Activated CD8-positive, alpha-beta memory T cell treated with anti-CD3 and anti-CD28 coated beads, Interleukin-2, amount 50 U/mL, for 24 hours (primary cell): ENCODE data around the gene SLC22A7.
"Not testable (repeated sequence)": the region's sequence is repeated elsewhere in the genome, so short reads cannot be mapped to it uniquely, and the experiment has no call there.

Source experiments
- DNase-seq: peaks from one replicate; pipeline ENCODE4 v3.0.0-alpha.2; 2020; ENCODE audit errors: extremely low read depth

The SLC22A7 gene

DNA sequence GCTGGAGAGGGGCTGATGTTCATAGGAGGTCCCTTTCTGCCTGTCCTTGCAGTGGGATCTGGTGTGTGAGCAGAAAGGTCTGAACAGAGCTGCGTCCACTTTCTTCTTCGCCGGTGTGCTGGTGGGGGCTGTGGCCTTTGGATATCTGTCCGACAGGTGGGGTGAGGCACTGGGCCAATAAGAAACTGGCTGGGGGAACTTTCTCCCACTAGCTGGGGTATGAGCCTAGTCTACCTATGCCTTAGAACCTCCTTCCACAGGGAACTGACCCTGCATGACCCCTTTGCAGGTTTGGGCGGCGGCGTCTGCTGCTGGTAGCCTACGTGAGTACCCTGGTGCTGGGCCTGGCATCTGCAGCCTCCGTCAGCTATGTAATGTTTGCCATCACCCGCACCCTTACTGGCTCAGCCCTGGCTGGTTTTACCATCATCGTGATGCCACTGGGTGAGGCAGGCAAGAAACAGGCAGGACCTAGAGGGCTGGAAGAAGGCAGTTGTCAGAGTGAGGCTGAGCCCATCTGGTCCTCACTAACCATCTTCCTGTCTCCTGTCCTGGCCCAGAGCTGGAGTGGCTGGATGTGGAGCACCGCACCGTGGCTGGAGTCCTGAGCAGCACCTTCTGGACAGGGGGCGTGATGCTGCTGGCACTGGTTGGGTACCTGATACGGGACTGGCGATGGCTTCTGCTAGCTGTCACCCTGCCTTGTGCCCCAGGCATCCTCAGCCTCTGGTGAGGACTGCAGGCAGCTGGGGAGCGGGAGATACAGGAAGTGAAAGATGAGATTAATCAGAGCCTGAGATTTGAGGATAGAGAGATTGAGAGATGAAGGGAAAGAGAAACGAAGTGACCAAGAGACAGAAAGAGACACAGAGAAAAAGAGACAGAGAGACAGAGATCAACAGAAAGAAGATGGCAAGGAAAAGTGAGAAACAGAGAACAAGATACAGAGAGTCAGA lies 1.6 kb downstream of the SLC22A7 start:
- DNase-seq, result no peak

- DNase-seq, result no peak
Measured at GRCh38 chr6:43301081-43301870, 3.2 kb downstream of the SLC22A7 start.

- DNase-seq, result no peak
Measured at GRCh38 chr6:43302126-43302525, 4.1 kb downstream of the SLC22A7 start.

GRCh38 chr6:43303006-43303405 lies 4.9 kb downstream of the SLC22A7 start:
- not testable (repeated sequence) for DNase-seq

- DNase-seq, result no peak
Measured at GRCh38 chr6:43303751-43304331, 5.8 kb downstream of the SLC22A7 start.

DNA sequence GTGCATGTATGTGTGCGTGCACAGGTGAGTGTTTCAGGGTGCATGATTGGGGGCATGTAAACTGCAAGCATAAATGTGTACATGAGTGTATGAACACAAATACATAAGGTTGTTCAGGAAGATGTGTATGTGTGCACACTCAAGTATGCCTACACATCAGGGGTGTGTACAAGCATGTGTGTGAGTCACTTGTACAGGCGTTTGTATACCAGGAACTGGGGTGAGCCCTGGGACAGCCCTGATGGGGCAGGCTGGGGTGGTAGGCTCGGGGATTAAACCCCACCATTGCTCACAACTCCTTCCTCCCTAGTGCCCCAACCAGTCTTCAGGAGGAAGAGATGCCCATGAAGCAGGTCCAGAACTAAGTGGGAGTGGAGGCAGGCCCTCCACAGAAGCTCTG lies 6.3 kb downstream of the SLC22A7 start:
- no peak for DNase-seq

- DNase-seq, result no peak
Measured at GRCh38 chr6:43304882-43305281, 6.8 kb downstream of the SLC22A7 start.

- no peak for DNase-seq
Measured at GRCh38 chr6:43306086-43306485, 8.0 kb downstream of the SLC22A7 start.

GRCh38 chr6:43307451-43308100 lies 9.5 kb downstream of the SLC22A7 start:
- DNase-seq, result no peak

DNA sequence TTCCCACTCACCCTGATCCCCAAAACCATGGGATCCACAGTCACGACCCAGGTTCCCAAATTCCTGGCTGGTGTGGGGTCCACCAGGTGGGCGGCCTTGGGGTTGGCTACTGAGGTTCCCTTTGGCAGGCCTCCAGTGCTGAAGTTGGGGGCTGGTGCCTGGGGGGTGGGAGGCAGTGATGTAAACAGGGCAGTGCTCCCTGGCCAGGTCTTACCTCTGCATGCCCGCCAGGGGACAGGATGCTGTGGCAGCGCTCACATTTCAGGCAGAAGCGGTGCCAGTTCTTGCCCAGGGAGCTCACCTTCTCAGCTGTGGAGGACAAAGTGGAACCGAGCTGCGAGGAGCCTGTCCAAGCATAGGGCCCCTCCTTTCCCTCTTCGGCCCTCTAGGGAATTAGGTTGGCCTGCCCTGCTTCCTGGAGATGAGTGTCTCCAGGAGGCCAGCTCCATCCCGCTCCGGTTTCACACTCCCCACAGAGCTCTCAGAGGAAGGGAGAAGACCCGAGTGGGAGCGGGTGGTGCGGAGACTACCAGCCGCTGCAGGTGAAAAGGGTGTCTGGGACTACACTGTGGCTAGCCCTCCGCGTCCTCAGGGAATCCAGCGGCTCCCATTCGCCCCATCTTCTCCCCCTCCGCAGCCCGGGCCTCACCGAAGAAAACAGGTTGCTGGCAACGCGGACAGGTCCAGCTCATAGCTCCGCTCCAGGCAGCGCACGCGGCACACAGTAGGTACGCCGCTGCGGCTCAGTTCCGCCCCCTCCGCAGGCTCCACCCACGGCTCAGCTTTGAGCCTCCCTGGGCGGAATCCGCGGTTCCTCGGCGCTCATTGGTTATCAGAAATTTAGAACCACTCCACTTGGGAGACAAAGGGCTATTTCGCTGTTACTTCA lies 10.3 kb downstream of the SLC22A7 start, which contains the start of gene CRIP3:
TSS of gene CRIP3 (minus strand) at position 726 of the 889 bp plus-strand sequence. CDS start at position 692, 34 bp downstream.
- DNase-seq, result no peak

DNA sequence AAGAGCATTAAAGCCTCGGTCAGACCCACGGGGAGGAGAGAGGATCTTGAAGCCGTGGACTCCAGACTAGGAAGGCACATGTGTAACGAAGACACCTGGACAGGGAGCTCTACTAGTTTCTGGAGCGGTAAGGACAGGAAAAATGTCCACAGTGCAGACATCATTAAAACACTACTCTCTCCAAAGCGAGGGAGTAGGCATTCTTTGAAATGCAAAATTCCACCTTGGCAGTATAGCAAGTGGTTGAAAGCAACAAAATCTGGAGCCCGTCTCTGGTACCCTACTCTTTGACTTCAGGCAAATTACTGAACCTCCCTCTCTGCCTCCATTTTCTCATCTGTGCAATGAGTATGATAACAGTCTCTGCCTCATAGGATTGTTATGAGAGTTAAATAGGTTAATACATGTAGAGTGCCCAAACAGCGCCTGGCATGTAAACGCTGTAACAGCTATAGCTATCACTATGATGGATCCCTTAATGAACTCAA lies 11.0 kb downstream of the SLC22A7 start:
- DNase-seq, result no peak

DNA sequence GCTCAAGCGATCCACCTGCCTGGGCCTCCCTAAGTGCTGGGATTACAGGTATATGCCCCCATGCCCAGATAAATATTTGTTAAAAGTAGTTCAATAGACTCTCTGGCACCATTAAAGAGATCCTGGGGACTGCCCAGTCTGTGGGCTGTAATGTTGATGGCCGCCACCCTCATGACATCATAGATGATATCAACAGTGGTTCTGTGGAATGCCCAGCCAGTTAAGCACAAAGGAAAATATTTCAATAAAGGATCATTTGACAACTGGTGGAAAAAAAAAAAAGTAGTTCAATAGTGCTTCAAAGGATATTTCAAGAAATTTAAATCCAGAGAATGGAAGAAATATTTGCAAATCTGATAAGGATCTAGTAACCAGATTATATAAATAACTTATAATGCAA lies 12.1 kb downstream of the SLC22A7 start:
- DNase-seq, result no peak

- no peak for DNase-seq
Measured at GRCh38 chr6:43310624-43311023, 12.6 kb downstream of the SLC22A7 start.

GRCh38 chr6:43311666-43312065 lies 13.6 kb downstream of the SLC22A7 start:
- DNase-seq, result no peak

DNA sequence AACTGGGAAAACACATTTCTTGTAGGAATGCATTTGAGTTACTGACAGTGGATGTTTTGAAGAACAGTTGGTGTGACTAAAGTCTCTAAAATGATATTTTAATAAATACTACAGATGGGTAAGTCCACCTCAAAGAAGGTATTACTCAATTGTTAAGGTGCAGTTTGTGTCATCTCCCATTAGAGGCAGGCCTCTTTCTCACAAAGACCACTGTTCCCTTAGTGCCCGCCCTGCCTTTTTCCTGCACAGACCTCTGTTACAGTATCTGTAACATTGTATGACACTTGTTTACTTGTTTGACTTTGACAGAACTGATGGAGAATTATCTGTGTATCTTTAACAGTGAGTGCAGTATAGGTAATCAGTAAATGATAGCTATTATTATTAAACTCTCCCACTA lies 15.8 kb downstream of the SLC22A7 start:
- no peak for DNase-seq

DNA sequence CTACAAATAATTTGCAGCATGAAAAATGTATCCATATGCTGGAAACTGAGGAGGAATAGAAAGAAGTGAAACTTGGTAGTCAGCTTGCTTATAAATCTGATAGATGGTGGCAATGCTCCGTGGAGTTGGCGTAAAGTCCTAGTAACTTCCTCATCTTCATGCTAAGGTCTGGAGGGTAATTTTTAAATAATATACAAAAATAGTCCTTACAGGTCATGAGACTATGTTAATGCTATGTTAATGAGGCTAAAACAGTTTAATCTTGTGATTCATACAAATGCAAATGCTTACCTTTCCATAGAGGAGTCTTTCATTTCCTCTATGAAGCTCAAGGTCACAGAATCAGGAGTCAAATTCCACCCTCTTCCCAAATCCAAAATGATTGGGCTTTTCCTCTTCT lies 20.0 kb downstream of the SLC22A7 start:
- no peak for DNase-seq

- no peak for DNase-seq
Measured at GRCh38 chr6:43325876-43326275, 27.8 kb downstream of the SLC22A7 start.

- no peak for DNase-seq
Measured at GRCh38 chr6:43328528-43328927, 30.5 kb downstream of the SLC22A7 start.

DNA sequence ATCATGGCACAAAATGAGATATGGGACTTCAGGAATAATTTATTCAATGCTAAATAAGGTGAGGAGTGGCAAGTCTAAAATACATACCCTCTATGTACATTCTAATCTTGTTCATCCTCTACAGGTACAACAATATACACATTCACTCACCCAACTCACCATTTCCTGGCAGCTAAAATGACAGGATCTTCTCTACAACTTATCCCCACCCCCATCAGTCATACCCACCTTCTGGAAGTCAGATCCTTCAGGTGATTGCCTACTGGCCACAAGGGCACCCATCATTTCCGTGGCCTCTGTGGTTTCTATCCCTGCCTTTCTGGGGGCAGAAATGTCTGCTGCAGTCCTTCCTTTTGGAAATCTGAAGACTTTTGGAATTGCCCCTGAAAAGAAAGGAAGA lies 33.4 kb downstream of the SLC22A7 start:
- DNase-seq, result no peak

DNA sequence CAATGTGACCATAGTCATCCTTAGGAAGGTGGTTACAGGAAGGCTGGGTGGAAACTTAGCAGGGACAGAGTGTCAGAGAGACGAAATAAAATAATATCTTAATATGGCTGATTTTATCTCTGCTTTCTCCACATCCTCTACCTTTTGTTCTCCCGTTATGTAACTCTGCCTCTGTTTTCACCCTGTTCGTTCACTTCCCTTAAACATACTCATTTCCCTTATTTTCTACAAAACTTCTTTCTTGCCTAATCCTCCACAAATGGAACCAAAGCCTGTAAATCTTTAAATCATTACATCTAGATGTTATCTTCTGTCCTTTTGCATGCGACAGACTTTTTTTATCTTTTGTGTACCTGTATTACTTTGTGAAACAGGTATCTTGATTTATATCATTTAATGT lies 33.8 kb downstream of the SLC22A7 start:
- no peak for DNase-seq
